ENCODE measurements around the gene KCNC2.

The KCNC2 gene

GRCh38 chr12:75212072-75212471, 2.4 kb upstream of the KCNC2 start:
- no peak for DNase-seq (ENCODE audit: low spot score)
- TF ChIP-seq, protein P1, sequence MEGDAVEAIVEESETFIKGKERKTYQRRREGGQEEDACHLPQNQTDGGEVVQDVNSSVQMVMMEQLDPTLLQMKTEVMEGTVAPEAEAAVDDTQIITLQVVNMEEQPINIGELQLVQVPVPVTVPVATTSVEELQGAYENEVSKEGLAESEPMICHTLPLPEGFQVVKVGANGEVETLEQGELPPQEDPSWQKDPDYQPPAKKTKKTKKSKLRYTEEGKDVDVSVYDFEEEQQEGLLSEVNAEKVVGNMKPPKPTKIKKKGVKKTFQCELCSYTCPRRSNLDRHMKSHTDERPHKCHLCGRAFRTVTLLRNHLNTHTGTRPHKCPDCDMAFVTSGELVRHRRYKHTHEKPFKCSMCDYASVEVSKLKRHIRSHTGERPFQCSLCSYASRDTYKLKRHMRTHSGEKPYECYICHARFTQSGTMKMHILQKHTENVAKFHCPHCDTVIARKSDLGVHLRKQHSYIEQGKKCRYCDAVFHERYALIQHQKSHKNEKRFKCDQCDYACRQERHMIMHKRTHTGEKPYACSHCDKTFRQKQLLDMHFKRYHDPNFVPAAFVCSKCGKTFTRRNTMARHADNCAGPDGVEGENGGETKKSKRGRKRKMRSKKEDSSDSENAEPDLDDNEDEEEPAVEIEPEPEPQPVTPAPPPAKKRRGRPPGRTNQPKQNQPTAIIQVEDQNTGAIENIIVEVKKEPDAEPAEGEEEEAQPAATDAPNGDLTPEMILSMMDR (IDR thresholded peaks at IDR 0.05) = no peak
- Histone ChIP-seq H3K27ac (no peak overlapping the region), H3K4me3 (no peak overlapping the region)

- H3K27ac ChIP-seq = no peak overlapping the region
- DNase-seq (ENCODE audit: low spot score) = no peak
- TF ChIP-seq, protein P1 (IDR thresholded peaks at IDR 0.05) = no peak
- H3K4me3 ChIP-seq = peak overlapping the region; percentile 43
These were observed 505 bp downstream of the KCNC2 start for GRCh38 chr12:75208856-75209811.

DNA sequence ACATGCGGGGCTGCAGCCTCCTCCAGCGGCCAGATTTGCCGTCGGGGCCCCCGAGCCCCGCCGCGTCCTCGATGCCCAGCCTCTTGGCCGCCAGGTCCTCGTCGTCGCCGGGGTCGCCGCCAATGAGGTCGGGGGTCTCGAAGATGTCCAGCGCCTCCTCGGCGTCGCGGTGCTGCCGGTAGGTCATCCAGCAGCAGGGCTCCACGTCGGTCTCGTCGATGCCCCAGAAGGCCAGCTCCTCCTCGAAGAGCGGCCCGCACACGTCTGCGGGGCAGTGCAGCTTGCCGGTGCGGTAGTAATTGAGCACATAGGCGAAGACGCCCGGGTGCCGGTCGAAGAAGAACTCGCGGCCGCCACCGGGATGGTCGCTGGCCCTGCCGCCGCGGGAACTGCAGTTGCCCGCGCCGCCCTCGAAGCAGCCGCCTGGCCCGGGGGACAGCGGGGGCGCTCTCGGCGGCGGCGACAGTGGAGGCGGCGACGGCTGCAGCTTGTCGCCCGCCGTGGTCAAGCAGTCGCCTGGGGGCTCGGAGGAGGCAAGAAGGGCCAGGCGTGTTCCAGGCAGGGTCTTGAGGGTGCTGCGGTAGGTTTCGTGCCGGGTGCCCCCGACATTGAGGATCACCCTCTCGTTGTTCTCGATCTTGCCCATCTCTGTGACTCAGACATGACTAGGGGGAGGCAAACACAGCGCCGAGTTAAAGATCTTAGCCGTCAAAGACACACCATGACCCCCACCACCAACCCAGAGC, 2.1 kb downstream of the KCNC2 start:
- TF ChIP-seq, protein P1 (IDR thresholded peaks at IDR 0.05) = no peak
- no peak for DNase-seq (ENCODE audit: low spot score)
- H3K4me3 ChIP-seq = peak overlapping the region; percentile 38
- no peak overlapping the region for H3K27ac ChIP-seq

DNA sequence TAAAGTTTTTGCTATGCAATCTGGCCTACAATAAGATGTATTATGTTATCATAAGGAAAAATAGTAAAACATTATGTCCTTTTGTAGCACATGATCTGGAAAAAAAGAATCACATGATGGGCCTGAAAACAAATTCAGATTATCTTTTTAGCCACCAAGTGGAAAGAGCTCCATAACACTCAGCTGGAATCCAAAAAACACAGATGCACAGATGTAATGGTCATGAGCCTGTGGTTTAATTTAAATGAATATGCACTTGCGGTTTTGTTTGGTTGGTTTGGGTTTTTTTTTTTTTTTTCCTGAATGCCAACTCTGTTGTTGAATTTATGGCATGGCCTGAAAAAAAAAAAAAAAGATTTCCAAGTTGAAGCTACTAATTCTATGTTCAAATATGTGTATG, 4.1 kb downstream of the KCNC2 start:
- no peak overlapping the region for H3K4me3 ChIP-seq
- no peak for DNase-seq (ENCODE audit: low spot score)
- TF ChIP-seq, protein P1 (IDR thresholded peaks at IDR 0.05) = no peak
- no peak overlapping the region for H3K27ac ChIP-seq

DNA sequence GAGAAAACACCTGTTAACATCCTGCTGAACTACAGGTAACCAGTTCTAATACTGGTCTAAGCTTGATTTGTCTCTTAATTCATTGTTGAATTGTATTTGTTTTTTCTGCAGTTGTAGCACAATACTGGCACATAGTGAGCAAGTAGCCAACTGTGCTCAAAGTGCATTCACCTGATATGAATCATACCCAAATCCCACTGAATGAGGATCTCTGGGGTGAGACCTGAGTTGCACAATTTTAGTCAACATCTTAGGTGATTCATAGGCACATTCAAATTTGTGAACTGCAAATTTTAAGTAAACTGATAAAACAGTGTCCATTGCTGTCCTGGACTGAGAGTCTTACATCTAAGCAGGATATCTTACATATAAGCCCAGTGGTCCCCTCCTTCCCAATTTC, 12.8 kb downstream of the KCNC2 start:
- no peak for DNase-seq (ENCODE audit: low spot score)
- no peak overlapping the region for H3K4me3 ChIP-seq
- H3K27ac ChIP-seq = no peak overlapping the region
- TF ChIP-seq, protein P1 (IDR thresholded peaks at IDR 0.05) = no peak

DNA sequence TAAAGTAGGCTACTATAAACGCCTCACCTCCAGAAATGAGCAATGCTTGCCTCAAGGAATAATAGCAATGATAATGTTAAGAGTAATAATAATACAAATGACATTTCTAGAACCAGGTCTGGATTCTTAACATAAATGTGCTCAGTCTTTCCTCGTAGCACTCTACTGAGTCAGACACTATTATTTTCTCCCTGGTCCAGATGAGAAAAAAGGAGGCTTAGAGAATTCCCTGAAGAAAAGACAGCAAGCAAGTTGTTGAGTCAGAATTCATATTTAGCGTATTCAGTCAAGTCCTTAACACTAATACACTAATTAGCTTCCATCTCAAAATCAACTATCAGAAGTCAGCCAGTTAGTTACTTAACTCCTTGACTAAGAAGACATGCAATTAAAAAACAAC, 13.2 kb downstream of the KCNC2 start:
- no peak overlapping the region for H3K27ac ChIP-seq
- TF ChIP-seq, protein P1 (IDR thresholded peaks at IDR 0.05) = no peak
- H3K4me3 ChIP-seq = no peak overlapping the region
- DNase-seq (ENCODE audit: low spot score) = no peak
